ENCODE measurements around the gene TUBB. TPM values are rescaled to one million over a fixed set of nuclear protein-coding genes. Genes with fewer than 3 reads are reported as not detected.
"Not testable (repeated sequence)": the region's sequence is repeated elsewhere in the genome, so short reads cannot be mapped to it uniquely, and the experiment has no call there.

Gene TUBB
- total and polyA plus RNA-seq, 2 experiments from 2014 or later: 433 to 460 TPM

- H3K4me3 ChIP-seq: peak within 1 kb of the TSS; percentile 25
- H3K36me3 ChIP-seq (replicated peaks; ENCODE audit: insufficient read depth, low read depth): no peaks in the 10 kb centered on the region
- no peaks in the 10 kb centered on the region for H3K9me2 ChIP-seq (replicated peaks; ENCODE audit: insufficient read depth)
- H3K9me3 ChIP-seq (ENCODE audit: low read depth): no peaks in the 10 kb centered on the region
- peak; percentile 99 for DNase-seq (ENCODE audit: low spot score)
- peak within 1 kb of the TSS; percentile 80 for H3K4me2 ChIP-seq
- H3K4me1 ChIP-seq (ENCODE audit: insufficient read depth): peaks cover 9% of the 10 kb centered on the region
- H3K27ac ChIP-seq: peak within 1 kb of the TSS; percentile 91
- under 1% methylated on average over 48 of the region's 48 CpGs for WGBS (ENCODE audit: low lambda C conversion rate, missing lambda C conversion rate)
- H2AFZ ChIP-seq: peak within 1 kb of the TSS; percentile 39
- H3K79me2 ChIP-seq: peaks cover 34% of the 10 kb centered on the region
- TF ChIP-seq CTCF (IDR thresholded peaks at IDR 0.05; ENCODE audit: poor library complexity) (peak; percentile 2), EZH2phosphoT487 (IDR thresholded peaks at IDR 0.05; ENCODE audit: low read depth, severe bottlenecking, unreplicated experiment) (no peak), EZH2 (IDR thresholded peaks at IDR 0.05; ENCODE audit: borderline replicate concordance) (no peak)
- H3K27me3 ChIP-seq: no peaks in the 10 kb centered on the region
- H4K20me1 ChIP-seq (ENCODE audit: insufficient read depth, poor library complexity, severe bottlenecking): peaks cover 9% of the 10 kb centered on the region
Measured at GRCh38 chr6:30717129-30717844, 2.9 kb upstream of the TUBB start, which contains the start of gene MDC1. MDC1 (minus strand) TSS chr6:30717281; CDS start chr6:30715175, 2,106 bp downstream.

GRCh38 chr6:30717845-30718720, 2.1 kb upstream of the TUBB start:
- H3K27me3 ChIP-seq; H3K9me3 ChIP-seq (ENCODE audit: low read depth); H3K36me3 ChIP-seq (replicated peaks; ENCODE audit: insufficient read depth, low read depth); H3K9me2 ChIP-seq (replicated peaks; ENCODE audit: insufficient read depth); DNase-seq (ENCODE audit: low spot score): not testable (repeated sequence)
- peak overlapping the region; percentile 25 for H3K4me3 ChIP-seq
- peak overlapping the region; percentile 75 for H3K4me2 ChIP-seq
- WGBS (ENCODE audit: low lambda C conversion rate, missing lambda C conversion rate): 86% methylated on average over 37 of the region's 37 CpGs
- peak overlapping the region; percentile 31 for H2AFZ ChIP-seq
- H3K79me2 ChIP-seq: peaks cover 40% of the 10 kb centered on the region
- H4K20me1 ChIP-seq (ENCODE audit: insufficient read depth, poor library complexity, severe bottlenecking): peaks cover 16% of the 10 kb centered on the region
- H3K4me1 ChIP-seq (ENCODE audit: insufficient read depth): peaks cover 13% of the 10 kb centered on the region
- peak overlapping the region; percentile 91 for H3K27ac ChIP-seq

- Histone ChIP-seq H4K20me1 (ENCODE audit: insufficient read depth, poor library complexity, severe bottlenecking) (peaks cover 28% of the 10 kb centered on the region), H3K9me3 (ENCODE audit: low read depth) (no peaks in the 10 kb centered on the region), H2AFZ (peak overlapping the region; percentile 43), H3K79me2 (peaks cover 53% of the 10 kb centered on the region), H3K4me2 (peak overlapping the region; percentile 75), H3K27ac (peak overlapping the region; percentile 91), H3K36me3 (replicated peaks; ENCODE audit: insufficient read depth, low read depth) (no peaks in the 10 kb centered on the region), H3K4me3 (peak overlapping the region; percentile 18), H3K4me1 (ENCODE audit: insufficient read depth) (peaks cover 13% of the 10 kb centered on the region), H3K27me3 (no peaks in the 10 kb centered on the region), H3K9me2 (replicated peaks; ENCODE audit: insufficient read depth) (no peaks in the 10 kb centered on the region)
- DNase-seq (ENCODE audit: low spot score): no peak
- TF ChIP-seq CTCF (IDR thresholded peaks at IDR 0.05; ENCODE audit: poor library complexity) (no peak), EZH2 (IDR thresholded peaks at IDR 0.05; ENCODE audit: borderline replicate concordance) (no peak), EZH2phosphoT487 (IDR thresholded peaks at IDR 0.05; ENCODE audit: low read depth, severe bottlenecking, unreplicated experiment) (no peak)
- 10% methylated on average over 8 of the region's 8 CpGs for WGBS (ENCODE audit: low lambda C conversion rate, missing lambda C conversion rate)
Measured at GRCh38 chr6:30719356-30719755, 796 bp upstream of the TUBB start.
